GF-D8 (cell line): ENCODE data around the gene RPL6.
"Not testable (repeated sequence)": the region's sequence is repeated elsewhere in the genome, so short reads cannot be mapped to it uniquely, and the experiment has no call there.

Experiments used
- DNase-seq: peaks from one replicate; lab custom pipeline; 2025; lab: John Stamatoyannopoulos, UW

RPL6 gene

GRCh38 chr12:112419297-112420133 is 10.1 kb upstream of the RPL6 start:
- peak; percentile 61 for DNase-seq

- peak; percentile 31 for DNase-seq
Measured at GRCh38 chr12:112418608-112419296, 9.3 kb upstream of the RPL6 start, which contains the start of gene PTPN11. PTPN11 (plus strand) TSS chr12:112418947; CDS start chr12:112419112, 165 bp downstream.

- no peak for DNase-seq
Measured at GRCh38 chr12:112418273-112418607, 8.8 kb upstream of the RPL6 start.

GRCh38 chr12:112415457-112415856 is 6.1 kb upstream of the RPL6 start:
- DNase-seq: not testable (repeated sequence)

- peak; percentile 62 for DNase-seq
Measured at GRCh38 chr12:112413855-112414625, 4.6 kb upstream of the RPL6 start.

- DNase-seq: no peak
Measured at GRCh38 chr12:112409906-112410244, 470 bp upstream of the RPL6 start.

- no peak for DNase-seq
Measured at GRCh38 chr12:112408621-112409020, 784 bp downstream of the RPL6 start.

- DNase-seq: not testable (repeated sequence)
Measured at GRCh38 chr12:112407683-112408082, 1.7 kb downstream of the RPL6 start.

GRCh38 chr12:112406519-112407488 is 2.6 kb downstream of the RPL6 start:
- DNase-seq: no peak

- DNase-seq: no peak
Measured at GRCh38 chr12:112401903-112402498, 7.4 kb downstream of the RPL6 start.

GRCh38 chr12:112401054-112401453 is 8.4 kb downstream of the RPL6 start:
- DNase-seq: no peak

- DNase-seq: no peak
Measured at GRCh38 chr12:112393328-112393727, 16.1 kb downstream of the RPL6 start.

GRCh38 chr12:112389922-112390654 is 19.3 kb downstream of the RPL6 start:
- not testable (repeated sequence) for DNase-seq

- DNase-seq: no peak
Measured at GRCh38 chr12:112389228-112389627, 20.2 kb downstream of the RPL6 start.

GRCh38 chr12:112386726-112387125 is 22.7 kb downstream of the RPL6 start:
- peak; percentile 76 for DNase-seq

GRCh38 chr12:112382866-112383265 is 26.5 kb downstream of the RPL6 start:
- no peak for DNase-seq

- peak; percentile 63 for DNase-seq
Measured at GRCh38 chr12:112381883-112382796, 27.3 kb downstream of the RPL6 start, which contains the start of gene HECTD4. HECTD4 (minus strand) TSS chr12:112382431; CDS start chr12:112382128, 303 bp downstream.

- DNase-seq: no peak
Measured at GRCh38 chr12:112381406-112381882, 28.0 kb downstream of the RPL6 start.
